AML-193 (cell line): ENCODE data around the gene PITX1.

Experiments
- DNase-seq, 2 experiments: peaks; one replicate each; lab custom pipeline; 2025; lab: John Stamatoyannopoulos, UW

The PITX1 gene

DNA sequence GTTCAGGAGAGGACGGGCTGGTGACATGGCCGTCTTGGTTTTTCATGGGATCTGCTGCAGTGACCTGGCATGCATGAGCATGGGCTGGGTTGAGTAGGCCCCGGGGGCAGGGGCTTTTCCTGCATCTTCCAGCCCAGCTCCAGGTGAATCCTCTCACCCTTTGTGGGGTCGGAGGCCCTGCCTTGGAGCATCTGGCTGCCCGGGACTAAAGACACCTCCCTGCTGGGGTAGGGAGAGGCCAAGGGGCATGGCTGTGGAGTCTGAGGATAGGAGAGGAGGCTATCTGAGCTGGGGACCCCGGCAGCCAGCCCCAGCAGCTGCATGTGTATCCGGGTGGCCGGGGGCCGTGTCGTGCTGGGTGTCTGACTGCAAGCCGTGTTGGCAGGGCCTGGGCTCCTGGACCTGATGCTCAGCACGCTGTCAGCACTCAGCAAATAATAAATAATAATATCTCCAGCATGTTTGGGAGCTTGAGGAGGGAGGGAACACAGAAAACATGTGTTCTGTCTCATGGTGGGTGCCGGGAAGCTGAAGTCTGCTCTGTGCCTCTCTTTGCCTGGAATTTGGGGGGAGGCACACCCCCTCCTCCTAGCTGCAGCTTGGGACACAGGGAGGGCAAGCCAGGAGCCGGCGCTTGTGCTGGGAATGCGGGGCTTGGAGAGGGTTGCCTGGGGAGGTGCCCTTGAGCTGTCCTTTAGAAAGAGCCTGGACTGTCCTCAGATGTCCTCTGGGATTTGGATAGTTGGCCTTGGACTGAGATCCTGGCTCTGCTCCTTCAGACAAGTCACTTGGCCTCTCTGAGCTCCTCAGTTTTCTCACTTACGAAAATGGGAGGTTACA, 28.4 kb upstream of the PITX1 start:
- no peak for DNase-seq

GRCh38 chr5:135061001-135061400, 27.0 kb upstream of the PITX1 start:
- no peak for DNase-seq

DNA sequence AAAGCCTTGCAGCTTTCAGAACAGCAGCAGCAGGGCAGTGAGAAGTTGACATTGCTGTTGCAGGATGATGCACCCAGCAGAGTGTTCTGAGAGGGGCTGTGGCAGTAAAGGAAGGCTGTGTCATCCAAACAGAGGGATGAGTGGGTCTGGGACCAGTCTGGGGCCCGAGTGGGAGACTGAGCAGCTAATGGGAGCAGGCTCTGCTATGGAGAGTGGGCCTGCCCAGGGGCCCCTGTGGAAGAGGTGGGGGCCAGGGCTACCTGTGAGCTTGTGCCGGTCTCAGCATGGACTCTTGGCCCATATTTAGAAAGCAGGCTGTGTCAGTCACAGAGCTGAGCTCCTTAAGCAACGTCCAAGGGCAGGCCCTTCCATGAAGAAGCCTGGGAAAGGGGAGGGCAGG, 26.0 kb upstream of the PITX1 start:
- no peak for DNase-seq

GRCh38 chr5:135059000-135059923, 25.2 kb upstream of the PITX1 start:
- no peak for DNase-seq

DNA sequence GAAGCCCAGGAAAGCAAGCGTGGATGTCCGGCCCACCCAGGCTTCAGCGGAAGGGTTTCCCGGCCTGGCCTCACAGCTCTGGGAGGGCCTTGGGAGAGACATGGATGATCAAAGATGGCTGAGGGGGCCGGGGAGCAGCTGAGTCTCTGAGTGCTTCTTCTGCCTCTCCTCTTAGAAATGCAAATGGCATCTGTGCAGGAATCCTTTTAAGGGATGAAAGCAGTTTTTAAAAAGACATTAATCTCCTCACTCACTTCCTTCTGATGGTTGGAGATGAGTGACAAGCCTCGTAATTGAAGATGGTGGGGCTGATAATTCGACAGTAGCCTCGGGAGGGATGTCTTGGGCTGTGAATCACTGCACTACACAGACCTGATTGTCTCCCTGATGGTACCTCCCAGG, 24.3 kb upstream of the PITX1 start:
- DNase-seq: no peak

DNA sequence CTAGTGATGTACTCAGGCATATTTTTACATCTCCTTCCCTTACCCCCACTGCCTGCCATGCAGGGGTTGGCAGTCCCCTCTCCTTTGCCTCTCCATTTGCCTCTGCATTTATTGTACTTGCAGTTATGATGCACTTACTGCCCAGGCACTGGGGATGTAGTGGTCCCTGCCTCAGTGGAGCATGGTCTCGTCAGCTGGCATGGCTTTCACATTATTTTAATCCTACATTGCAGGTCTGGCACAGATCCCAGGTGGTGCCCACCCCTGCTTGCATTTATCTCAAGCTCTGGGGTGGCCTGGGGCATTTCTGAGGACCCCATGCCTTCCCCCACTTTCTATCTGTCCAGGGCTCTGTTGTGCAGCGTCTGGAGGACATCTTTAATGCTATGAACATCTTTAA, 23.2 kb upstream of the PITX1 start:
- no peak for DNase-seq

DNA sequence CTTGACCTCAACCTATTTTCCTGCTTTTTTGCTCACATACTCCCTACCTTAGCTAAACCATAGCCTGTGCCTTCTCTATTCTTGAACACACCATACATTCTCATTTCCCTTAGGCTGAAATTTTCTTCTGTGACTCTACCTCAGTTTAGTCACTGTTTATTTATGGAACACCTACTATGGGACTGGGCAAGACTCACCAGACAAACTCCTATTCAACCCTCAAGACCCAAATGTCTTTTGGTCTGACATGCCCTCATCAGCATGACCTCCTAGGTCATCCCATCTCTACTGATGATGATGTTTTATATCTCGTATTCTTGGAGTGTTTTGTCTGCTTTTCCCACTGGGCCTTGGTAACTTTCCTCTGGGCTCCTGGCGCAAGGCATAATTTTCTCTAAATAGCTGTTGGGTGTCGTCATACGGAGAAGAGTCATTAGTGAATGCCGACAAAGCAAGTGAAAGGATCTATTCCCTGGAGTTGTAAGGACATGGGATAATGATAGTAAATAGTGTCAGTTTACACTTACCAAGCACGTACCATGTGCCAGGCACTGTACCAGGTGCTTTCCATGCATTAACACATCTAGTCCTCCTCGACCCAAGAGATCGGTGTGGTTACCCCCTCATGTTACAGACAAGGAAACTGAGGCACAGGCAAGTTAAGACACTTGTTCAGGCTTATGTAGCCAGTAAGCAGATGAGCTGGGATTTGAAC, 22.4 kb upstream of the PITX1 start:
- no peak for DNase-seq

DNA sequence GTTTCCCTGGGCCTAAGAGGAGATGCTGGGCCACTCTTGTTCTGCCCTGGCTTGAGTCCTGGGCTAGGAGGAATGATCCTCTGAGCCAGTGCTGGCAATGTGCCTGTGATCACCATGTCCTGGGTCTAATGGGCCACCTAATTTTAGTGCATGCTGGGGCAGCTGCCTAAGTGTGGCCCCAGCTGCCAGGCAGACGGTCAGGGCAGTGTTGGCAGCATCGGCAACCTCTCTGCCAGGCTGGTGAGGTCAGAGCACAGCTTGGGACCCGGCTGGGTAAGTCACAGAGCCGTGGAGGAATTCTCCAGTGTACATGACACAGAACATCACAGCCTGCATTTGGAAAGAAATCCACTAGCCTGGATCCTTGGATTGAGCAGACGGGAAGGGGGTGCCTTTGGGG, 21.4 kb upstream of the PITX1 start:
- DNase-seq: no peak

DNA sequence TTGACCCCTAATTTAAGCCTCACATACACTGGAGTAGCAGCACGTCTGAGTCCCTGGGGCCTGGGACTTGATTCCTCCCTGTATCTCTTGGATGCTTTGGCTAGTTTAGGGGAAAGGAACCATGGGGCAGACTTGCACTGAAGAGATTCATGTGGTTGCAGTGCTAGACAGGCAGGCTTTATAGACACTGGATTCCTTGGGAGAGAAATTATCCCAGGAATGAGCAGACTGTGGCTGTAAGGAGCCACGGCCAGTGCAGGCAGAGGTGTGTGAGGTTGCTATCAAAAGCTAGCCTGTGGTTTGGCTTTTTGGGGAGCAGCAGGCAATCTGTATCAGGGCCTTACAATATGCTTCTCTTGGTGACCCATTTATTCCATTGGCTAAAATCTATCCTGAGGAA, 20.5 kb upstream of the PITX1 start:
- no peak for DNase-seq

DNA sequence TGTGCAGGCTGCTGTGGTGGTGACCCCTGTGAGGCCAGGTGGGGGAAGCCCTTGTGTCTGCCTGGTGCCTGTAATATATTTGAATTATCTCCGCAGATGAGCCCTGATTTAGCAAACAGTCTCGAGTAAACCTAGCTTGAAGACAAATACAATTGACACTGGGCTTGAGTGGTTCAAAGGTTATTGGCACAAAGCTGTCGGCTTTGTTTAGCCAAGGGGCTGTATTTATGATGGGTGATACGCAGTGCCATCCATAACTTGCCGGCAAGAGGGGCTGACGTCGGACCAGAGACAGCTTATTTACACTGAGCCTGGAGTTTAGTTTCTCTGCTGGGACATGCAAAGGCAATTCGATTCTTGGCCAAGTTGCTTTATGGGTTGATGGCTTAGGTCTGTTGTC, 20.0 kb upstream of the PITX1 start:
- no peak for DNase-seq

DNA sequence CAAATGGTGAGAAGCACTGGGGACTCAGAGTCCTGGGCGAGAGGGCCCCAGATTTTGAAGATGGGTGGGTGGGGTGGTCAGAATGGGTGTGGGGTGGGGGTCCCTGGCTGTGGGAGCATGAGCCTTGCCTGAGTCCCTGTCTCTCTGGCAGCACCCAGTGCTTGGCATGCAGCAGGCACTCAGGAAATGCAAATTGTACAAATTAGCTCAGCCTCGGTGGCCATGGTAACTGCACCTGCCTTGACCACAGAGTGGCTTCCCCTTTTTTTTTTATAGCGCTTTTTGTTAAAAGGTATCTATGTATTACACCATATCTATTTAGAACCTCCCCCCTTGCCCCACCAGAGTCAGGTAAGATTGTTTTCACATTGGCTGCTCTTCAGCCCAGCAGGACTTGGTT, 19.2 kb upstream of the PITX1 start:
- DNase-seq: peak; percentile 25 to 44

GRCh38 chr5:135052511-135053145, 18.6 kb upstream of the PITX1 start:
- no peak for DNase-seq

- no peak for DNase-seq
These were observed 17.8 kb upstream of the PITX1 start for GRCh38 chr5:135051872-135052271.

DNA sequence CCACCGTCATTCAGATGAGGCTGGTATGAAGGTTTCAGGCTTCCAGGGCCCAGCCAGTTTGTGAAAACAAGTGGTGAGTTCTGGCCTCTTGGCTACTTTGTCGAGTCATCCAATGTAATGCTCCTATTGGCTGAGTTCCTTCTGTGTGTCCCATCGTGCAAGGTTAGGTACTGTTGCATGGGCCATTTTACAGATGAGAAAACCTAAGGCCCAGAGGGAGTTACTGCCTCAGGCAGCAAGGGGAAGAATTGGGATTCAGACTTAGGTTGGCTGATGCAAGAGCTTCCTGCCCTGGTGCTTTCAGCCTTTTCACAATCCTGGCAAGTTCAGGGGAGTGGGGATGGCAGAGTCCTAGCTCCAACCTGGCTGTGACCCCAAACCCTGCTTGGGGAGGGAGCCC, 17.4 kb upstream of the PITX1 start:
- no peak for DNase-seq

DNA sequence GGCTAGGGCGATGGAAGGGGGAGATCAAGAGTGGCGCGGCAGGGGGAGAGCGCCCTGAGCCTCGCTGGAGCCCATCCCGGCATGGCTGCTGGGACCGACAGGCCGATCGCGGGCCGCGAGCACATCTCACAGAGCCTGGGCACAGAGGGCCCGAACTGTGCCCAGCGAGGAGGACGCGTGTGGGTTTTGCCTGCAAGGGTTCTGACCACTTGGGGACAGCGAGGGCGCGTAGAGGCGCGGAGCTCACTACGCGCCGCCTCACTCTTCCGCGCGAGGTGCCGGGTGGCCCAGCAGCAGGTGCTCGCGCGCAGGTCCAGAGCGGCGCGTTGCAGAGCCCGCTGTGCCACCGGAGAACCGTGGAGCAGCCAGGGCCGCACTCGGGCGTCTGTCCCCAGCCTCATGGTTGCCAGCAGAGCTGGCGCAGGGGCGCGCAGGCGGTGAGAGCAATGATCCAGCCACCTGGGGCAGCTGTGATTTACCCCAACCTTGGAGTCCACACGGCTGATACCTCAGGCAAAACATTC, 16.3 kb upstream of the PITX1 start:
- no peak for DNase-seq

DNA sequence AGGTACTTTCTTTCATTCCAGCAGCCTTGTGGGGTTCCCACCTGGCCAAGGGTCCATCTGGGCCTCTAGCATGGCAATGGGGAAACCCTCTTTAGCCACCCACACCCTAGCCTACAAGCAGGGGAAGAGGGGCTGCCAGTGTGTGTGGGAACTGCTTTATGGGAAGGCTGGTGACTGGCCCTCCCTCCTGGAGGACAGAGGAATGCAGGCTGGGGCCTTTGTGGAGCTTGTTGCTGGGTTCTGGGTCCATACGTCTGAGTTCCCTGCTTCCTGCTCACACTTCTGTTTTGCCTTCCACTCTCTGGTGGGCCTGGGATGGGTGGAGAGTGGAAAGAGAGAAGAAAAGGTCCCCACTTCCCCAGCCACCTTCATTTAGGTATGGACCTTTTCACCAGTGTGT, 14.9 kb upstream of the PITX1 start:
- no peak for DNase-seq

- no peak for DNase-seq
These were observed 14.3 kb upstream of the PITX1 start for GRCh38 chr5:135048286-135048685.

DNA sequence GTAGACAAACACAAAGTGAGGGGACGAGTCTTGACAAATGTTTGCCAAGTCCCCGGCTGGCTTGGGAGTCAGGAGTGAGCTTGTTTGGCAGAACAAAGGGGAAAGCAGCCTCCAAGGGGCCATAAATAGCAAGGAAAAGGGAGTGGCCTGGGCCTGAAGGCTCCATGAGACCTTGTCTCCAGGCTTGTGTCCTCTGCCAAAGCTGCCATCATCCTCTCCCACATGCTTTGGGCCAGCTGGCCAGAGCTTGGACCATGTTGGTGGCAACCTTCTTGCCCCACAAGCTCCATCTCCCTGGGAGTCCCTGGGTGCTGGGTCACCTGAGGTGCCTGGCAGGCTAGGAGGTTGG, 13.3 kb upstream of the PITX1 start:
- DNase-seq: no peak

DNA sequence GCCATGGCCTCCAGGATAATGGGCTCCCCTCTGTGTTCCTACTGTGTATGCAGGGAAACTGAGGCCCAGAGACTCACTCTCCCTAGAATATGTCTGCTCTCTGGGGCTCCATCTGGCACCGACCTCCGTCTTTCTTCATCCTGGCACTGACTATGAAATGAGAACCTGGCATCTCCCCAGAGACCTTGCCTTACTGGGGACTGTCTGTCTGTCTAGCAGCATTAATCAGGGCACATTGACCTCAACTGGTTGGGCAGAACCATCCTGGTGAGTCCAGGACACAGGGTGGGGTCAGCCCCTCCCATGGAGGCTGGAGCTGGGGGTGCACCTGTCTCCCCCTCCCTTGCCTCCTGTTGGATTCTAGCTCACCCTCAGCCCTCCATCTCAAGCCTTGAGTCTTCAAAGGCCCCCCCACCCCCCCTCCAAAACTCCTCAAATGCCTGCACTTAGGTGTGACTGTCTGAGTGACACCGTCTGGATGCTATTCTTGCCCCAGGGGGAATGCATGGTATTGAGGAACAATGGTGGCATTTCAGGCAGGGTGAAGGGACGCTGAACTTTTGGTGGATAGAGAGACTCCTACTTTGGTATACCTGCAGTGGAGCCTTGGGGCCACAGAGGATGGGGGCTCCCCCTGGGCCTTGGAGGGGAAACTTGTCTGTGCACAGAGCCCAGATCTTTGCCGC, 12.8 kb upstream of the PITX1 start:
- no peak for DNase-seq

GRCh38 chr5:135045488-135045887, 11.5 kb upstream of the PITX1 start:
- DNase-seq: no peak

- no peak for DNase-seq
These were observed 8.6 kb upstream of the PITX1 start for GRCh38 chr5:135042595-135042994.
